DND-41 (cell line): Measurements from ENCODE around the gene RSPH3.

Experiments
- EZH2 ChIP-seq: IDR thresholded peaks from 3 replicates; pipeline ENCODE4 v1.6.1; 2012; ENCODE audit warnings: borderline replicate concordance, low read depth, mild to moderate bottlenecking, moderate library complexity, low read length, inconsistent platforms; ENCODE audit not compliant: severe bottlenecking
- TF ChIP-seq, protein P1 (sequence below): IDR thresholded peaks from 2 replicates; pipeline ENCODE4 v1.5.1; 2012; ENCODE audit warnings: borderline replicate concordance, low read length, moderate library complexity, mild to moderate bottlenecking; ENCODE audit not compliant: poor library complexity, severe bottlenecking; ENCODE audit errors: extremely low read depth

DNA sequence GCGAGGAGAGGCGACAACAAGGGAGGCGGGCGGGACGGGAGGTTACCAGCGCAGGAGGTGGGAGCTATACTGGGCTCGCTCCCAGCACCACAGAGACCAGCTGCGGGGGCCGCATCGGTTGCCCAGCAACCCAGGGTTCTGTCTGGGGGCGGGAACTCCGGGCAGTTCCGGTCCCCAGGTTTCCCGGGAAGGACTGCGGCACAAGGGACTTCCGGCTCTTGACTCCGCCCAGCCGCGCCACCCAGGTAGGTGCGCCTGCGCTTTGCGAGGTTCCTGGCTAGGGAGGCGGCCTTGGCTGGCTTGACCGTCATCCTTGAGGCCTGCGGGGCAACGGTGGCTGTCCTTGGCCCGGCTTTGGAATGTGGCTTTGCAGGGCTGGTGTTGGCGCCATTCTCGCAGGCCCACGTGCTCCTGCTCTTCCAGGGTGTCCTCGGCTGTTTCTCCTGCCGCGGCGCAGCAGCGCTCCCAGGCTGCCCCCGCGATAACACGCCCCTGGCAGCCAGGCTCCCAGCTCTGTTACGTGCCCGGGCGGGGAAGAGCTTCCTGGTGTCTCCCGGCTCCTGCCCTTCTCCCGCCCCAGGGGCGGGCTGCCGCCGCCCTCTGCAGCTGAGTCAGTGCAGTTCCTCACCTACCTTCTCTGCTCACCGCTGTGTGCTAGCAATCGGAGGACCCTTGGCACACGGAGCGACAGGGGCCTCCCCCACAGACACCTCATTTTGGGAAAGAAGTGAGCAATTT is at the start of gene RSPH3:
- TF ChIP-seq, protein P1, sequence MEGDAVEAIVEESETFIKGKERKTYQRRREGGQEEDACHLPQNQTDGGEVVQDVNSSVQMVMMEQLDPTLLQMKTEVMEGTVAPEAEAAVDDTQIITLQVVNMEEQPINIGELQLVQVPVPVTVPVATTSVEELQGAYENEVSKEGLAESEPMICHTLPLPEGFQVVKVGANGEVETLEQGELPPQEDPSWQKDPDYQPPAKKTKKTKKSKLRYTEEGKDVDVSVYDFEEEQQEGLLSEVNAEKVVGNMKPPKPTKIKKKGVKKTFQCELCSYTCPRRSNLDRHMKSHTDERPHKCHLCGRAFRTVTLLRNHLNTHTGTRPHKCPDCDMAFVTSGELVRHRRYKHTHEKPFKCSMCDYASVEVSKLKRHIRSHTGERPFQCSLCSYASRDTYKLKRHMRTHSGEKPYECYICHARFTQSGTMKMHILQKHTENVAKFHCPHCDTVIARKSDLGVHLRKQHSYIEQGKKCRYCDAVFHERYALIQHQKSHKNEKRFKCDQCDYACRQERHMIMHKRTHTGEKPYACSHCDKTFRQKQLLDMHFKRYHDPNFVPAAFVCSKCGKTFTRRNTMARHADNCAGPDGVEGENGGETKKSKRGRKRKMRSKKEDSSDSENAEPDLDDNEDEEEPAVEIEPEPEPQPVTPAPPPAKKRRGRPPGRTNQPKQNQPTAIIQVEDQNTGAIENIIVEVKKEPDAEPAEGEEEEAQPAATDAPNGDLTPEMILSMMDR, result peak; percentile 45
- TF ChIP-seq EZH2, result no peak
